DMS53 (cell line): ENCODE data around the gene DTX4.
"Not testable (repeated sequence)": the region's sequence is repeated elsewhere in the genome, so short reads cannot be mapped to it uniquely, and the experiment has no call there.

Experiments
- DNase-seq: peaks from one replicate; lab custom pipeline; 2025; lab: John Stamatoyannopoulos, UW

DTX4 gene

DNA sequence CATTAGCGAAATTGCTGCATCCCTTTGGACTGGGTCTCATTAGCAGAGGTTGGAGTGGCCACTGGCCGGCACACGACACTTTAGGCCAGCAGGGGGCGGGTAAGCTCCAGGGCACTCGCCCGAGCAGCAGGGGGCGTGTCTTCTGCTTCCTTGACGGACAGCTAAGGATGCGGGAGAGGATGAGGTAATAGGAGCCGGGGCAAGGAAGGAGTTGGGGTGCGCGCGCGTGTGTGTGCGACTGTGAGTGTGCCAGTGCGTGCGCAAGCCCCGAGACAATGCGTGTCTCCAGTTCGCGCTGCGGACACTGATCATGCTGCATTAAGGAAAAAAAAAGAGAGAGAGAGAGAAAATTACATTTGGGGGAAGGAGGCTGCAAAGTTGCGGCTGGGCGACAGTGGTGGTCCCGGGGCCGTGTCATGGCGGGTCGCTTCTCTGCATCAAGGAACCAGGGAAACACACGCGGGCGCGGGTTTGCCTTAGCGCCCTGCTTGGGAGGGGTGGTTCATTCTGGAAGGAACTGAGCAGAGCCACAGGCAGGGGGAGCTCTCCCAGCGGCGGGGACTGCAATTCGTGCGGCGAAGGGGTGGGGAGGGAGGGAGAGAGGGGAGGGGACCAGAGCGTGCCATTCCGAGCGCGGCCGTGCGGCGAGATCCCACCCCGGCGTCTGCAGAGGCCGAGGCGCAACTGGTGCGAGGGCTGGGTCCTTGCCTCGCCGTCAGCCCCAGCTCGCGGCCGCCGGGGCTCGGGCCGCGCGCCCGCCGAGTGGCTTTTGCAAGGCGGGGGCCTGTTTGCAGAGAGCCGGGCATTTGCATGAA, at the start of gene DTX4:
TSS of gene DTX4 (plus strand) at position 625 of the 815 bp plus-strand sequence. CDS start 464 bp downstream, outside the sequence.
- peak; percentile 92 for DNase-seq

DNA sequence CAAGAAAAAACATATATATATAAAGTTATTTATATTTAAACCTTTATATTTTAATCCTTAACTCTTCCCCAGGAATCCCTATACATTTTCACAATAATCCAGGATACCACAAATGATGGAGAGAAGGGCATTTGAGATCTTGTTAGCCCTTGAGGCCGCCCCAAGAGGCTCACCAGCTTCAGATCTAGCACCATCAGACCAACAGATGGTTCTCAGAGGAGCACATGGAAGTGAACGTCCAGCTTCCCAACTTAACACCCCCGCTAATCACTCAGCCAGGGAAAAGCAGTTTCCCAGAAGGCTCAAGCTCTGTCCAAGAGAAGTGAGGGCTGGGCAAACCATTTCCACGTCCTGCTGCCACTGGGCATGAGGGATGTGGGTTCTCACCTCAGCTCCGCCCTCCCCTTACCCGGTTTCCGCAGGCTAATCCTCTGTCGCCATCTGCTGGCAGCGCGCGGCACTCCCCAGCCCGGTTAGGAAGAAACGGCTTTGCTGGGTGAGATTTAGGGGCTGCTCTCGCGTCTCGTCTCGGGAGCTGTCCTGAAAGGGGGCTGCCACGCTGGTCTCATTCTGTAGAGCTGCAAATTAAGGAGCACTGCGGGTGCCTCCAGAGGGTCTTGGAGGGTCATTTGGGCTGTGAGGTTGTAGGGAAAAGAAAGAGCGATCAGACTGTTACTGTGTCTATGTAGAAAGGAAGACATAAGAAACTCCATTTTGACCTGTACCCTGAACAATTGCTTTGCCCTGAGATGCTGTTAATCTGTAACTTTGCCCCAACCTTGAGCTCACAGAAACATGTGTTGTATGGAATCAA, 36.1 kb upstream of the DTX4 start:
- DNase-seq: peak; percentile 81

DNA sequence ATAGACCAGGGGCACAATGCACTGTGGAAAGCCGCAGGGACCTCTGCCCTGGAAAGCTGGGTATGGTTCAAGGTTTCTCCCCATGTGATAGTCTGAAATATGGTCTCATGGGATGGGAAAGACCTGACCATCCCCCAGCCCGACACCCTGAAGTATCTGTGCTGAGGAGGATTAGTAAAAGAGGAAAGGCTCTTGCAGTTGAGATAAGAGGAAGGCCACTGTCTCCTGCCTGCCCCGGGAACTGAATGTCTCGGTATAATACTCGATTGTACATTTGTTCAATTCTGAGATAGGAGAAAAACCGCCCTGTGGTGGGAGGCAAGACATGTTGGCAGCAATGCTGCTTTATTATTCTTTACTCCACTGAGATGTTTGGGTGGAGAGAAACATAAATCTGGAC, 35.4 kb upstream of the DTX4 start:
- DNase-seq: not testable (repeated sequence)

DNA sequence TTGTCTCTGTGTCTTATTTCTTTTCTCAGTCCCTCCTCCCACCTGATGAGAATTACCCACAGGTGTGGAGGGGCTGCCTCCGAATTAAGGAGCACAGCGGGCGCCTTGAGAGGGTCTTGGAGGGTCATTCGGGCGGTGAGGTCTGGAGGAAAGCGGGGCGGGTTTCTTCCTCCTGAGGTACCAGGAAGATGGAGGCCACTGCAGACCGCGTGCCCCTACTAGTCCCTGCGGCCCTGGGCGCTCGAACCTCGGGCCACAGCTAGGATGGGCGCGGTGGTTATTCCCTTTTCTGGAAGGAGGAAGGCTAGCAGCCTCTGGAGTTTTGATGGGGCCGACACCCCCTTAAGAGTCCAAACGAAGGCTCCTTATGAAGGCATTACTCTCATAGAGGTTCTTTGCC, 34.7 kb upstream of the DTX4 start:
- DNase-seq: no peak

DNA sequence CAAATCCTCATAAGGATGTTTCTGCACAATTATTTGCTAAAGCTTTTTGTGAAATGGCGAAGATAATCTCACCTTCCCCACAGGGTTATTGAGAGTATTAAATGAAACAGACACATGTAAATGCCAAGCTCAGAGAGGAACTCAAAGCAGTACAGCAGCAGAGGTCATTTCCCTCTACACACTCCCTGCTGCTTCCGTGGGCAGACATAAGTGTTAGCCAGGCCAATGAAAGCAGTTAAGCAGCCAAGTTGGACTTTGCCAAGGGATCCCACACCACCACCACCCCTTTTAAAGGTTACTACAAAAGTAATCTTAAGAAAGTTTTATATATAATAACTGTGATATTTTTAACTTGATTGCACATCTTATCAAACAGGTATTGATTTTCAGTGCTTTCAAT, 33.3 kb upstream of the DTX4 start:
- no peak for DNase-seq

DNA sequence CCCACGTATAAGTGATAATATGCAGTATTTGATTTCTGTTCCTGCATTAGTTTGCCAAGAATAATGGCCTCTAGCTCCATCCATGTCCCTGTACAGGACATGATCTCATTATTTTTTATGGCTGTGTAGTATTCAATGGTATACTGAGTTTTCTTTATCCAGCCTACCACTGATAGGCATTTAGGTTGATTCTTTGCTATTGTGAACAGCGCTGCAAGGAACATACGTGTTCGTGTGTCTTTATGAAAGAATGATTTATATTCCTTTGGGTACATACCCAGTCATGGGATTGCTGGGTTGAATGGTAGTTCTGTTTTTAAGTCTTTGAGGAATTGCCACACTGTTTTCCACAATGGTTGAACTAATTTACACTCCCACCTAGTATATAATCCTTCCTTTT, 30.7 kb upstream of the DTX4 start:
- no peak for DNase-seq

DNA sequence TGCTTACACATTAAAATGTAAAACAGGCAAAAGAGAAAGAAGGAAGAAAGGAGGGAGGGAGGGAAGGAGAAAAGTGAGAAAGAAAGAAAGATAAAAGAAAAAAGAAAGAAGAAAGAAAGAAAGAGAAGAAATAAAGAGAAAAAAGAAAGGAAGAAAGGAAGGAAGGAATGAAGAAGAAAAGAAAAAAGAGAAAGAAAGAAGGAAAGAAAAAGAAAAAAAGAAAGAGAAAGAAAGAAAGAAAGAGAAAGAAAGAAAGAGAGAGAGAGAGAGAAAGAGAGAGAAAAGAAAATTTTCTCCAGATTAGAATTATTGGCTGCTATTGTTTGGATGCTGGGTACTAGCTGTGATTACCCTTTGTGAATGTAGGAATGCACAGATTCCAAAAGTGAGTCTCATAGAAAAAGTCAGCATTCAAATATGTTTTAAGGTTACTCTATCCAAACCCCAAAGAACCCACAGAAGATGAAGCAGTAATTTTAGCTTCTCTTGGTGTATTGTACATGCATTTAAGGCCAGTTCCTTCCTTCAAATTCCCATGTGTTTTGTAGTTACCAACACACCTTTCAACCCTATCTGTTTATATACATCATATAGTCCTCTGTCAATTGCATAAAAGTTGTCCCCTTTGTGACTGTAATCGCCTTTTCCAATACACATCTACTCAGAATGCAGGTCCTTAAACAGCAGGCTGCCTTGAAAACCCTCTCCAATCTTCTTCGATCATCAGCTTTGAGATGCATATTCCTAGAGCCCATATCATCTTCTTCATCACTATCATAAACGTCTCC, 30.1 kb upstream of the DTX4 start:
- DNase-seq: peak; percentile 45

DNA sequence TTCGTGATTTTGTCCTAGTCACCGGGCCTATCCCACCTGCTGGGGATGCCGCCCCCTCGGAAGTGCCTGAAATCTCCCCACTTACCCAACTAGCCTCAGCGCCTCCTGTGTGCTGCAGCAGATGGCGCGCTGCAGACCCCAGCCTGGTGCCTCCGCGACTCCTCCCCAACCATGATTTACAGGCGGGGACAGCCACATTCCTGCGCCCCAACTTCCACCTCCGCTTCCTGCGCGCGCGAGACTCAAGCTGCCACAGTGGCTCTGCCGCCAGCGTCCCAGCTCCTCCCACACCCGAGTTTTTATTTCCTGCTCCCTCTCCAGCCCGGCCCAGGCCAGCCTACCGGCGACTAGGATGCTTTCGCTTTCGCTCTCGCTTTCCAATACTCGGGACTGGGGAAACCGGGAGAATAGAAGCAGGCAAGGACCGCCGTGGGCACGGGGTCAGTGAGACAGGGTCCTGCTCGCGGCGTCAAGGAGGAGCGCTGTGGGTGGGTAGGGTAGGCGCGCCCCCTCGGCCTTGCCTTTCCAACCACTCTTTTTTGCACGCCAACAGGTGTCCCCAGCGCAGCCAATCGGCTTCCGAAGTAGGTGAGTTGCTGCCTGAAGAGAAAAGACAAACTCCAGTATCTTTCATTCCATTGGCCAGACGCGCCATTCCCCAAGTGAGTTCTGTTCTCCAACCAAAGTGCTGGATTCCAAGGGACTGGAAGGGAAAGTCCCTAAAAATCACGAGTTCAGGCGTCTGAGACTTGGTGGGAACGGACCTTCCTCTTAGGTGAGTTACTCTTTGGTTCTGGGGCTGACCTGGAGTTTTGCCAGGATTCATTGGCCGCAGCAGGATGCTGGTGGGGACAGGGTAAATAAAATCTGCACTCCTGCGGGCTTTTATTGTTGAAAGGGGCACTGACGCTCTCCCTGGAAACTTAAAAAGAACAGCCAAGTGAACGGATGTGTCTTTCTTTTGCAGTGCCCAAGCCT, 29.1 kb upstream of the DTX4 start, which contains the start of gene FAM111A:
TSS of gene FAM111A (plus strand) at position 327 of the 978 bp plus-strand sequence. CDS start 6,017 bp downstream, outside the sequence.
- DNase-seq: peak; percentile 92

DNA sequence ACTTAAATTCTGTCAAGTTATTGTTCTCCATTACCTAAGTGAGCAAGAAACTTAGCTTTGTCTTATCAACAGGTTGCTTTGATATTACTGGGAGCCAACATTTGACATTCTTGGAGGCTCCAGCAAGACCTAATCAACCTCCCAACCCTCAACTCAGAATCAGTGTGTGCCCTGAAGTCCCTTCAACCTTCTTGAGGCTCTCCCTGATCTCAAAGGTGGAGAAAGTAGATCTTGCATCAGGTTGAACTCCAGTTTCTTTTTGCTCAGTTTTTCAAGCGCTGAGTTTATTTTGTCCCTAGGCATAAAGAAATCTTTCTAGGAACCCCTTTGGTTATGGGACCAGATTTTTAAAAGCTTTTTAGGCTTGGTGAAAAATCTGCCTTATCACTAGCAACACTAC, 27.8 kb upstream of the DTX4 start:
- peak; percentile 10 for DNase-seq

DNA sequence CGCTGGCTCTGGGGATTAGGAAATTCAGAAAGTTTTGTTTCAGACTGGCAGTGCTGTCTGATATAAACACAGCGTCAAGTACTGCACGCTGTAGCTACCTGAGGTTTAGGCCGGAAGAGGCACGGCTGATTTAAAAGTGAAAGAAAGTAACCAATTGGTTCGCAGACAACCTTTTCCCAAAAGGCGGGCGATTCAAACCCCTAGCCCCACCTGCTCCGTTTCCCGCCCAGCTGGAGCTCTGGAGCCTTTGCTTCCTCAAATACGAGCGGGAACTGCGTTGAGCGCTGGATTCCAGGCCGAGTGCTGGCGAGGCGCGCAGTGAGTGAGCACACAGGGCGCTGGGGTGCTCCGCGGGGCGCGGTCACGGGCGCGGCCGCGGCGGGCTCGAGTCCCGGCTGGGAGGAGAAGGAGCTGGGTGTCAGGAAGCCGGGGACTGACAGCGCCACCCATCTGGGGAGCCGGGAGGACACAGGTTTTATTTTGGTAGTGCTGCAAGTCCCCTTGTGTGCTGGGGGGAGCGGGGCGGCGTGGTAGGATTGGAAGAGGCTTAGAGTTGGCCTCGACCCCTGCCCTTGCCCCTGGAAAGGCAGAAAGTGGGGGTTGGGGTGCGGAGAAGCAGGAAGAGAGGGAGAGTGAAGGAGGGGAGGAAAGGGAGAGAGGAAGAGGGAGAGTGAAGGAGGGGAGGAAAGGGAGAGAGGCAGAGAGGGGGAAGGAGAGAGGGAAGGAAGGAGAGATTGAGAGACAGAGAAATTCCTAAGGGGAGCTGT, 27.2 kb upstream of the DTX4 start:
- peak; percentile 95 for DNase-seq

DNA sequence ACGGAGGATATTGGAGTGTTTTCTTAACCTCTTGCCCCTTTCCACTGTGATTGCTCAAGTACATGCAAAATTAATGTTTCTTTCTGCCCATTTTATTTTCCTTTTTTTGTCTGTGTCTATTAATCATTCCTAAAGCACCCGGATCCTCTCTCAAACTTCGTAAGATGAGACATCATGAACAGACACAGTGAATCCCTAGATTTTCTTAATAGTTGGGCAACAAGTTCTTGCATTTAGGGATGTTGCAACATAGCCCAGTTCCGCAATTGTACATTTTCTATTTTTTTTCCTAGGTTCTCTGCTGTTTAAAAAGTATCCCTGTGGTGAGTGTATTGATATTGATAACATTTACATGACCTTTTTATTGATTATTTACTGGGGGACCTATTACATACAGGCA, 26.4 kb upstream of the DTX4 start:
- DNase-seq: no peak

DNA sequence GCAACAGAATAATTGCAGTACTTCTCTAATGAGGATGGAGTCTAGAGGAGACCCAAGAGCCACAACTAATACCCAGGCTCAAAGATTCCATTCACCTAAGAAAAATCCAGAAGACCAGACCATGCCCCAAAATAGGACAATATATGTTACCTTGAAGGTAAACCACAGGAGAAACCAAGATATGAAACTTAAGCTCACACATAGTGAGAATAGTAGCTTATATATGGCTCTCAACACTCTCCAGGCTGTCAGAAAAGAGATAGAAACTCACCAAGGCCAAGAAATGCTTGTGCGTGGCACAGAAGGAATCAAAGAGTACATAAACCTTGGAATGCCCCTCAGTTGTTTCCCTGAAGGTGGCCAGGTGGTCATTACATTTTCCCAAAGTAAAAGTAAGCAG, 20.2 kb upstream of the DTX4 start:
- no peak for DNase-seq

DNA sequence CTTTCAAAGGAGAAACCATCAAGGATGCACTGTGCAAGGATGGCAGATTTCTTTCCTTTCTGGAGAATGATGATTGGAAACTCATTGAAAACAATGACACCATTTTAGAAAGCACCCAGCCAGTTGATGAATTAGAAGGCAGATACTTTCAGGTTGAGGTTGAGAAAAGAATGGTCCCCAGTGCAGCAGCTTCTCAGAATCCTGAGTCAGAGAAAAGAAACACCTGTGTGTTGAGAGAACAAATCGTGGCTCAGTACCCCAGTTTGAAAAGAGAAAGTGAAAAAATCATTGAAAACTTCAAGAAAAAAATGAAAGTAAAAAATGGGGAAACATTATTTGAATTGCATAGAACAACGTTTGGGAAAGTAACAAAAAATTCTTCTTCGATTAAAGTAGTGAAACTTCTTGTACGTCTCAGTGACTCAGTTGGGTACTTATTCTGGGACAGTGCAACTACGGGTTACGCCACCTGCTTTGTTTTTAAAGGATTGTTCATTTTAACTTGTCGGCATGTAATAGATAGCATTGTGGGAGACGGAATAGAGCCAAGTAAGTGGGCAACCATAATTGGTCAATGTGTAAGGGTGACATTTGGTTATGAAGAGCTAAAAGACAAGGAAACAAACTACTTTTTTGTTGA, 19.5 kb upstream of the DTX4 start:
- no peak for DNase-seq

DNA sequence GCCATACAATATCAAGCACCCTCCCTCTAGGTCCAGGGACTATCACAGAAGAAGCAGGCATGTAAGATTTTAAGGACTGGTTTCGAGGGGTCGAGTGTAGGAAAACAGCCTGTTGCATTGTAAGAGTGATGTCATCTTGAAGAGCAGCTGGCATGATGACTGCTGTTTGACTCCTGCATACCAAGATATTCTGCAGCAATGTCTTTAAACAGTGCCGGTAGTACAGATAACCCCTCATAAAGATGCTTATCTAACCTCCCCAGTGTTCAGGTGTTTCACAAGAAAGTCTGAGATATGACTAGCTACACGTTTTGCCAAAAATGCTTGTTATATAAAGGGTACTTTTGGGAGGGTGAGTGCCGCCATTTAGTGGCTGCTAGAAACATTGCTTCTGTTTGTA, 17.3 kb upstream of the DTX4 start:
- DNase-seq: no peak

DNA sequence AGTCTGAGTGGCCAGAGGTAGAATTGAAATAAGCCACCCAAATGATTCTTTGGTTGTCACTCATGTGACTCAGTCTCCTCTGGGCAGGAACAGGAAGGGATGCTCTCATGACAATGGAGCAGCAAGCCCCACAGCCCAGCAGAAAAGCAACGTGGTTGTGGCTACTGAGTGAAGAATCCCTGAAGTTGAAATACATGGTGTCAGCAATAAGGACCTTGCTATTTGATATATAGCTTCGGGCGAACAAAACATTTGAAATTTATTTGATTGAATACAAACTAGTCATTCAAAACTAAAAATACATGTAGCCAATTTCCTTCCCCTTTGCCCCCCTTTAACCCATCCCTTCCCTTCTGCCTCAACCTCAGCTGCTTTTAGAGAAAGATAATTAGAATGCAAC, 14.5 kb upstream of the DTX4 start:
- DNase-seq: no peak

DNA sequence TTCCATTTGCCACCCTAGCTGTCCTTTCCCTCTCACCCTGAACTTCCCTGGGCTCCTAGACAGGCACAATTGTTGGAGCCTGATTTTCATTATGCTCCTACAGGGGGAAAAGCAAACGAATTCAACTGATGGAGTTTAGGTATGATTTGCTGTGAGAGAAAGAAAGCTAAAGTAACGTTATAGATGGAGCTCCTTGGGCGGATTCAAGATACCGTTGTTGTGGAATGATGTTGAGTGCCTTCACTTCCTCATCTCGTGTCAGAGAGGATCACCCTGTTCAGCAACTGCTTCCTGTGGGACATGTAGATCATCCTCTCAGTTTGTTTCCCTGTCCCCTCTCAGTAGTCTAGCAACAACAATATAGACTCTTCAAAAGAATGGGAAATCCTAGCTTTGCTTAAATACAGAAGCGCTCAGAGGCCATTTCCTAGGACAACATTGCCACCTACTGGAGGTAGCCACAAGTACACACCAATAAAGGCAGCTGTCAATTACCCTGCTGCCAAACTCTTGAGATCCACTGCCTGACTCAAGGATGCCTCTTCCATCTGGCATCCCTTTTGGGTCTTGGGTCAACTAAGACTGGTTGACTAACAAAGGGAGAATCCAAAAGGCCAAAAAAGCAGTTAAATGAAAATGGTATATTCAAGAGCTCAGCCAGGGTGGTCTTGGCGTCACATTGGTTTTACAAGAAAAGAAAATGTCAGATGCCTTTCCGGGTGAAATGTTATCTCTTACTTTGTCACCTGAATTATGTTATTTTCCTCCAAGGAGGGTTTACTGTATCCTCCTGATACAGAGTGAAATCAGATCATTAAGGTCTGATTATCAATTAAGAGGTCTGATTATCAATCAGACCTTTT, 13.5 kb upstream of the DTX4 start:
- peak; percentile 85 for DNase-seq

DNA sequence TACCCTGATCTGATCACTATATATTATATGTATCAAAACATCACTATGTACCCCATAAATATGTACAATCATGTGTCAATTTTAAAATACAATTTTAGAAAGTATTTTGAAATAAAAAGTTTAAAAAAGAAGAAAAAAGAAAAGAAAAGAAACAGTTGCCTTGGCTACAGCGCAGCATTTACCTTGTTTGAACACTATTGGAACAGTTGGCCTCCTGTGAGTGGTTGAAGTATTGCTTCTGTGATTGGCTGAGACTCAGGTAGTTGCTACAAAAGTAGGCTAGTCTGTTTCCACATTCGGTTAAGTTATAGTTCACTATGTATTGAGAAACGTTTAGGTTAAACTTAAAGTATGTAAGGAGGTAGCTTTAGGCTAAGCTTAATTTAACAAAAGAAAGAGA, 7.9 kb upstream of the DTX4 start:
- DNase-seq: no peak

DNA sequence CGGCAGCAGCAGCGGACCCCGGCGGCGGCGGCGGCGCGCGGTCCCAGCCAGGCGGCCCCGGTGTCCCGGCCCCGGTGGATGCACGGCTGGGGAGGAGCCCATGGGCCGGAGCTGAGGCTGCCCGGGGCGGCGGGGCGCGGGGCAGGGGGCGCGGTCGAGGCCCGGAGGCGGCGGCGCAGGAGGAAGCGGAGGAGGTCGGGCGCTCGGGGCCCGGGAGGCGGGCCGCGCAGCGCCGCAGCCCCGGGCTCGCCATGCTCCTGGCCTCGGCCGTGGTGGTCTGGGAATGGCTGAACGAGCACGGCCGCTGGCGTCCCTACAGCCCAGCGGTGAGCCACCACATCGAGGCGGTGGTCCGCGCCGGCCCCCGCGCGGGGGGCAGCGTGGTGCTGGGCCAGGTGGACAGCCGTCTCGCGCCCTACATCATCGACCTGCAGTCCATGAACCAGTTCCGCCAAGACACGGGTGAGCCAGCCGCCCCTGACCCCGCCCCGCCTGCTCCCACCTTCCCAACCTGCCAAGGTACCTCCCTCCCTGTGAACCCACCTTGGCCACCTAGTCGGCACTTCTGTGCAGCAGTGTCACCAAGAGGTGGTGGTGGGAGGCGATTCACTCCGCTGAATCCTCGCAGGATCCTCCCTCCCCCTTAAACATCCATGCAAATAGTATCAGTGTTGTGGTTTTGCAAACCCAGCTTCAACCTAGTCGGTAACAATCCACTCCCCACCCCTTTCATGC, 580 bp downstream of the DTX4 start:
- peak; percentile 25 for DNase-seq
